ENCODE results near the gene CLTC.
"Not testable (repeated sequence)": the region's sequence is repeated elsewhere in the genome, so short reads cannot be mapped to it uniquely, and the experiment has no call there.

The CLTC gene

GRCh38 chr17:59619298-59620063 lies at the start of gene CLTC:
TSS of gene CLTC (plus strand) at chr17:59619895. CDS start at chr17:59620132, 237 bp downstream.
- Mint-ChIP-seq H3K4me1 (peaks cover 30% of the 10 kb centered on the region), H3K27ac (peak within 1 kb of the TSS; percentile 99), H3K9me3 (no peaks in the 10 kb centered on the region), H3K36me3 (peaks cover 57% of the 10 kb centered on the region), H3K4me3 (peak within 1 kb of the TSS; percentile 85)
- peak; percentile 93 for ATAC-seq
- DNase-seq (ENCODE audit: low spot score in 2 of 2), result peak; percentile 90 to 97

DNA sequence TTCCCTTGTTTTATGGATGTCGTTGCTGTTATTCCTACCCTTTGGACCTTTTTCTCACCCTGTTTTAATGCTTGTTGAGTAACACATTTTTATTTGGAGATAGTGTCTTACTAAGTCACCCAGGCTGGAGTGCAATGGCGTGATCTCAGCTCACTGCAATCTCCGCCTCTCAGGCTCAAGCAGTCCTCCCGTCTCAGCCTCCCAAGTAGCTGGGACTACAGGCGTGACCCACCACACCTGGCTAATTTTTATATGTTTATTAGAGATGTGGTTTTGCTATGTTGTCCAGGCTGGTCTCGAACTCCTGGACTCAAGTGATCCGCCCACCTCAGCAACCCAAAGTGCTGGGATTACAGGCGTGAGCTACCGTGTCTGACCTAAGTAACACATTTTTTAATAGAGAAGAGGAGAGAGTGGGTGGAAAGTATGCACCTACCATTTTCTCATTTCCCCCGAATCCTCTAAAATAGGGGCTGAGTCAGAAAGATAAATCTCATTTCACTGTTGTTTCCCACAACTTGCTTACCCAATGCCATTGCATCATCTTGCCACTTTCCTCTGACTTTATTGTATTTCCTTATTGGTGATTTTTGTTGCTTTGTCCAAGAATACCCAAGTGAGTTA lies 47.3 kb upstream of the CLTC start:
- H3K9me3 Mint-ChIP-seq, result no peaks in the 10 kb centered on the region
- peak in 1 of 2 donors; percentile 55 for DNase-seq (ENCODE audit: low spot score in 2 of 2)
- peak overlapping the region; percentile 26 for H3K27ac Mint-ChIP-seq
- no peak overlapping the region for H3K4me3 Mint-ChIP-seq
- H3K4me1 Mint-ChIP-seq, result peaks cover 16% of the 10 kb centered on the region
- peak; percentile 94 for ATAC-seq
- H3K36me3 Mint-ChIP-seq, result peaks cover 61% of the 10 kb centered on the region

DNA sequence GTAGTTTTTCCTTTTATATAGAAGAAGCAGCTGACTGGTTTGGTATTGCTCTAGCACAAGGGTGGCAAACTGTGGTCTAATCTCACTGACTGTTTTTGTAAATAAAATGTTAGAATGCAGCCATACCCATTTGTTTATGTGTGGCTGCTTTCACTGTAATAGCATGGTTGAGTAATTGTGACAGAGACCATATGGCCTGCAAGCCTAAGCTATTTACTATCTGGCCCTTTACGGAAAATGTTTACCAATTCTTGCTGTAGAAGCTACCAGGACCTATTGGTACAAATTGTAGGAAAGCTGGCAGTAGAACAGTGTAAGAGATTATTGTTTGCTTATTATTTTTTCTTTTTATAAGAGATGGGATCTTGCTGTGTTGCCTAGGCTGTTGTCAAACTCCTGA lies 35.5 kb upstream of the CLTC start:
- not testable (repeated sequence) for H3K27ac Mint-ChIP-seq; H3K9me3 Mint-ChIP-seq; H3K4me3 Mint-ChIP-seq; H3K4me1 Mint-ChIP-seq; ATAC-seq; DNase-seq (ENCODE audit: low spot score in 2 of 2)
- H3K36me3 Mint-ChIP-seq, result peaks cover 27% of the 10 kb centered on the region

- no peak for DNase-seq (ENCODE audit: low spot score in 2 of 2)
- no peak overlapping the region for H3K27ac Mint-ChIP-seq
- H3K36me3 Mint-ChIP-seq, result peaks cover 55% of the 10 kb centered on the region
- peaks cover 14% of the 10 kb centered on the region for H3K4me1 Mint-ChIP-seq
- H3K9me3 Mint-ChIP-seq, result no peaks in the 10 kb centered on the region
- H3K4me3 Mint-ChIP-seq, result no peak overlapping the region
- ATAC-seq, result no peak
These were observed 19.5 kb upstream of the CLTC start for GRCh38 chr17:59600169-59600568.

GRCh38 chr17:59601130-59601529 lies 18.6 kb upstream of the CLTC start:
- Mint-ChIP-seq H3K4me1 (peaks cover 14% of the 10 kb centered on the region), H3K27ac (no peak overlapping the region), H3K36me3 (peaks cover 64% of the 10 kb centered on the region), H3K9me3 (no peaks in the 10 kb centered on the region), H3K4me3 (no peak overlapping the region)
- ATAC-seq, result peak; percentile 98
- no peak for DNase-seq (ENCODE audit: low spot score in 2 of 2)

GRCh38 chr17:59607061-59607460 lies 12.6 kb upstream of the CLTC start:
- no peak overlapping the region for H3K4me3 Mint-ChIP-seq
- no peak overlapping the region for H3K27ac Mint-ChIP-seq
- DNase-seq (ENCODE audit: low spot score in 2 of 2), result no peak
- no peak for ATAC-seq
- peaks cover 79% of the 10 kb centered on the region for H3K36me3 Mint-ChIP-seq
- H3K4me1 Mint-ChIP-seq, result no peaks in the 10 kb centered on the region
- no peaks in the 10 kb centered on the region for H3K9me3 Mint-ChIP-seq

DNA sequence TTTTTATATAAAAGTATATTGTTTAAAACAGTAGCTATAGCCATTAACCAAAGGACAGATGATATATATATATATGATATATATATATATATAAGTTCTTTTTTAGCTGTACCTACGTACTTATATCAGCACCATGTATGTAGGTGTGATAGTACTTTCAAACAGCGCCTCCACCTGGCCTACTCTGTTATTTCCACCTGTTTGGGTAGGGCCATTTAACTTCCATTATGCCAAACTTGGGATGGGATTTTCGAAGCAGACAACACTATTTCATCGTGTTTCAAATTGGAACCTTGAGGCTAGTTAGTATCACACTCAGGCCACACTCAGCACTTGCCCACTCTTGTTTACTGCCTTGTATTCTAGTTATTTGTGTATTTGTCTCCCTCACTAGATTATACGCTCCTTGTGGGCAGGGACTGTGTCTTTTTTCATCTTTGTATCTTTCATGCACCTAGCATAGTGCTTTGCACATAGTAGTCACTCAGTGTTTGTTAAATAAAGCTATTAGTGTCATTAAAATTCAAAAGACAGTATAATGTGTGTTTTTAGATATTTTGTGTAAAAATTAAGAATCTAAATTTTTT lies 11.8 kb upstream of the CLTC start:
- H3K4me1 Mint-ChIP-seq, result no peaks in the 10 kb centered on the region
- no peak overlapping the region for H3K4me3 Mint-ChIP-seq
- no peak overlapping the region for H3K27ac Mint-ChIP-seq
- no peaks in the 10 kb centered on the region for H3K9me3 Mint-ChIP-seq
- H3K36me3 Mint-ChIP-seq, result peaks cover 71% of the 10 kb centered on the region
- ATAC-seq (no peak), DNase-seq (ENCODE audit: low spot score in 2 of 2) (peak in 1 of 2 donors; percentile 55)

- DNase-seq (ENCODE audit: low spot score in 2 of 2) (no peak), ATAC-seq (no peak)
- Mint-ChIP-seq H3K36me3 (peaks cover 36% of the 10 kb centered on the region), H3K4me3 (no peak overlapping the region), H3K4me1 (no peaks in the 10 kb centered on the region), H3K9me3 (no peaks in the 10 kb centered on the region), H3K27ac (no peak overlapping the region)
These were observed 8.2 kb upstream of the CLTC start for GRCh38 chr17:59611503-59611902.

GRCh38 chr17:59616253-59616920 lies 3.3 kb upstream of the CLTC start:
- DNase-seq (ENCODE audit: low spot score in 2 of 2) (no peak), ATAC-seq (no peak)
- peaks cover 30% of the 10 kb centered on the region for H3K36me3 Mint-ChIP-seq
- H3K4me1 Mint-ChIP-seq, result peaks cover 12% of the 10 kb centered on the region
- no peak overlapping the region for H3K27ac Mint-ChIP-seq
- no peaks in the 10 kb centered on the region for H3K9me3 Mint-ChIP-seq
- no peak overlapping the region for H3K4me3 Mint-ChIP-seq

- H3K36me3 Mint-ChIP-seq, result peaks cover 35% of the 10 kb centered on the region
- H3K4me3 Mint-ChIP-seq, result peak overlapping the region; percentile 85
- H3K4me1 Mint-ChIP-seq, result peaks cover 20% of the 10 kb centered on the region
- no peak for DNase-seq (ENCODE audit: low spot score in 2 of 2)
- H3K9me3 Mint-ChIP-seq, result no peaks in the 10 kb centered on the region
- H3K27ac Mint-ChIP-seq, result no peak overlapping the region
- ATAC-seq, result no peak
These were observed 2.5 kb upstream of the CLTC start for GRCh38 chr17:59617156-59617732.

DNA sequence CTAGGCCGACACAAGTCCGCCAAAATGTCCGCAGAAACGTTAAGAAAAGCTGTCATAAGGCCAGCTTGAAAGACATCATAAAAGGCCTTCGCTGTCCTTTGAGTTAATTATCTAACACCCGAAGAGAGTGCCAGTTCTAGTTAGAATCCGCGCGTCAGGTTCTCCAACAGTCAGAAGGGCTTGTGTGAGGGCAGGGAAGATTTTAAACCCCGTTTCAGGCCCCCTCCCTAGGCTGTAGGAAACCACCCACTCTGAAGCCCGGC lies 729 bp upstream of the CLTC start:
- no peak for ATAC-seq
- Mint-ChIP-seq H3K4me1 (peaks cover 30% of the 10 kb centered on the region), H3K36me3 (peaks cover 52% of the 10 kb centered on the region), H3K9me3 (no peaks in the 10 kb centered on the region), H3K27ac (peak overlapping the region; percentile 99), H3K4me3 (peak overlapping the region; percentile 85)
- no peak for DNase-seq (ENCODE audit: low spot score in 2 of 2)

DNA sequence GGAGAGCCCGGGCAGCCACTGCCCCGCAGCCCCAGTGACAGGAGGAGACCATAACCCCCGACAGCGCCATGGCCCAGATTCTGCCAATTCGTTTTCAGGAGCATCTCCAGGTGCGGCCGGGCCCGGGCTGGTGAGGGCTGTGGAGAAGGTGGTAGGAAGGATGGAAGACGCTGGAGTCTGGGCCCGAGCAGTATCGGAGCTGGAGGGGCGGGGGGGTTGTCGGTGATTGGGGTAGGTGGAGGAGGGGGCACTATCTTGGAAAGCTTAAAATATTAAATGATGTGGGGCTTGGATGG lies 317 bp downstream of the CLTC start:
- peaks cover 30% of the 10 kb centered on the region for H3K4me1 Mint-ChIP-seq
- peak overlapping the region; percentile 99 for H3K27ac Mint-ChIP-seq
- ATAC-seq (no peak), DNase-seq (ENCODE audit: low spot score in 2 of 2) (no peak)
- peak overlapping the region; percentile 85 for H3K4me3 Mint-ChIP-seq
- H3K36me3 Mint-ChIP-seq, result peaks cover 62% of the 10 kb centered on the region
- no peaks in the 10 kb centered on the region for H3K9me3 Mint-ChIP-seq

DNA sequence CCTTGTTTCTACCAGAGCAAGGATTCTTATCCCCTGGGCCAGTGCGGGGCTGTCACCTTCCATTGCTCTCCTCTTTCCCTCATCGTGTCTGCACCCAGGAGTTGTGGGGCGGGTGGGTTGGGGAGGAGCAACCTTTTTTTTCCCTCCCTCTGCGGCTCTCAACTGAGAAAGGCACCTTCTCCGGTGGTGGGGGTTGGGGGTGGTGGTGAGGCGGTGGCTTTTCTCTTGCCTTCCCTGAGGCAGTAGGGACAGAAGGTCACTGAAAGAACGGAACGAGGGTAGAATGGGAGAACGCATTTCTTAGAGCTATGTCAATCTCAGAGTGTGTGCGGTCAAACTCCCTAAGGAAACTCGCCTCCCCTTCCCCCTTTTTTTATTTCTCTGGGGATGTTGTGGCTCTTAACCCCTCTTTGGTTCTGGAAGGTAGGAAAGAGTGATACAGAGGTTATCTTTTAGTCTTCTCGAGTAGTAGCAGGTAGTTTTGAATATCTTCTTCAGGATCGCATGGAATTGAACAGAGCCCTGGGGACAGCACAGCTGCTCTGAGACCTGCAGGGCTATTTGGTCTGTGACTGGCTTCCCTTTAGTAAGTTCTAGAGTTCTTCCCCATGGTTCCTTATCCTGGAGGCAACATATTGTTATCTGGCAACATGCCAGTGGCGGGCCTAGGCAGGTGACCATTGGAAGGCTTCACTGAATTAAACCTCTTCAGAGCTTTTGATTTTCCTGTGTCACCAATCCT lies 994 bp downstream of the CLTC start:
- Mint-ChIP-seq H3K4me1 (peaks cover 35% of the 10 kb centered on the region), H3K36me3 (peaks cover 69% of the 10 kb centered on the region), H3K4me3 (peak overlapping the region; percentile 85), H3K27ac (peak overlapping the region; percentile 99), H3K9me3 (no peaks in the 10 kb centered on the region)
- DNase-seq (ENCODE audit: low spot score in 2 of 2) (peak in 1 of 2 donors; percentile 53), ATAC-seq (peak; percentile 8)

GRCh38 chr17:59621771-59622170 lies 2.1 kb downstream of the CLTC start:
- Mint-ChIP-seq H3K4me1 (peaks cover 39% of the 10 kb centered on the region), H3K27ac (peak overlapping the region; percentile 99), H3K36me3 (peaks cover 77% of the 10 kb centered on the region), H3K9me3 (no peaks in the 10 kb centered on the region), H3K4me3 (peak overlapping the region; percentile 85)
- no peak for DNase-seq (ENCODE audit: low spot score in 2 of 2)
- no peak for ATAC-seq

DNA sequence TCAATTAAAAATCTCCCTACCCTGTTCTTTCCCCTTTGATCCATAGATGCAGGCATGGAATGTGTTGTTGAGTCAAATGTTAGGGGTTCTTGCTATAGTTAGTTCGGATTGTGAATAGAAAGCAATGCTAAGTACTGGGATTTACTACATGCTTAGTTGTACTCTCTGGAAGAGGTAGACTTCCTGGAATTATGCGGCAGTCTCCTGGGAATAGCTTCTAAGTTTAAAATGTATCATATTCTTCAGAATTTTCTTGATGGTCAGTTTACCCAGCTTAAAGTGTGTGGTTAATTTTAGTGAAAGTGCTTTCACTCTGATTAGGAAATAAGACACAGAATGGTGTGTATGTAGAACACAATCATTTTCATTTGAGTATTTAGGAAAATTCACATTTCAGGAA lies 3.5 kb downstream of the CLTC start:
- peaks cover 41% of the 10 kb centered on the region for H3K4me1 Mint-ChIP-seq
- H3K36me3 Mint-ChIP-seq, result peaks cover 85% of the 10 kb centered on the region
- no peak overlapping the region for H3K27ac Mint-ChIP-seq
- ATAC-seq (no peak), DNase-seq (ENCODE audit: low spot score in 2 of 2) (no peak)
- no peaks in the 10 kb centered on the region for H3K9me3 Mint-ChIP-seq
- peak overlapping the region; percentile 85 for H3K4me3 Mint-ChIP-seq
